HepG2 (cell line): ENCODE data around the gene EML2. TPM values are rescaled to one million over a fixed set of nuclear protein-coding genes. Genes with fewer than 3 reads are reported as not detected.
A peak's percentile ranks its signal among the peaks of the same experiment; 100 is the strongest.

ENCODE experiments used
- ATRX ChIP-seq: sonication (generic); formaldehyde crosslinking; IDR thresholded peaks from 2 replicates; pipeline ENCODE4 v1.4.0; 2020; ENCODE audit warnings: missing genetic modification reagents, borderline replicate concordance
- CBFB ChIP-seq: sonication (generic); formaldehyde crosslinking; IDR thresholded peaks from 2 replicates; pipeline ENCODE4 v1.4.0; 2020; ENCODE audit warnings: missing genetic modification reagents
- JARID2 ChIP-seq: sonication (generic); formaldehyde crosslinking; IDR thresholded peaks from 2 replicates; pipeline ENCODE4 v1.8.1; 2023; ENCODE audit warnings: missing genetic modification reagents, inconsistent platforms; ENCODE audit not compliant: insufficient replicate concordance
- KLF15 ChIP-seq: sonication (generic); formaldehyde crosslinking; IDR thresholded peaks from 2 replicates; pipeline ENCODE4 v1.8.1; 2023; ENCODE audit warnings: borderline replicate concordance, mild to moderate bottlenecking, inconsistent platforms, missing genetic modification reagents, mixed read lengths
- MEIS1 ChIP-seq: sonication (generic); formaldehyde crosslinking; IDR thresholded peaks from 2 replicates; pipeline ENCODE4 v1.9.0; 2021; ENCODE audit warnings: mild to moderate bottlenecking, missing genetic modification reagents, moderate library complexity, borderline replicate concordance
- PITX1 ChIP-seq: sonication (generic); formaldehyde crosslinking; IDR thresholded peaks from 2 replicates; pipeline ENCODE4 v1.5.1; 2020; ENCODE audit warnings: mild to moderate bottlenecking, missing genetic modification reagents
- PTBP1 ChIP-seq: fragments of 200-400 bp; formaldehyde crosslinking; IDR thresholded peaks from 2 replicates; pipeline ENCODE4 v1.6.1; 2018; ENCODE audit warnings: low read length, low read depth; ENCODE audit not compliant: poor library complexity, severe bottlenecking
- RARG ChIP-seq: sonication (generic); formaldehyde crosslinking; IDR thresholded peaks from 2 replicates; pipeline ENCODE4 v1.4.0; 2020; ENCODE audit warnings: low read depth, mild to moderate bottlenecking, missing genetic modification reagents
- RNF2 ChIP-seq: fragments of 450-650 bp; conservative IDR thresholded peaks from 2 replicates; pipeline ENCODE4 v1.6.1; 2016; ENCODE audit warnings: low read depth
- SMAD9 ChIP-seq: sonication (generic); formaldehyde crosslinking; IDR thresholded peaks from 2 replicates; pipeline ENCODE4 v1.5.1; 2020; ENCODE audit warnings: mild to moderate bottlenecking, missing genetic modification reagents
- TFDP1 ChIP-seq: IDR thresholded peaks from 2 replicates; pipeline ENCODE4 v1.6.1; 2016; ENCODE audit warnings: missing compliant biosample characterization, missing genetic modification reagents, borderline replicate concordance
- TMF1 ChIP-seq: sonication (generic); formaldehyde crosslinking; IDR thresholded peaks from 2 replicates; pipeline ENCODE4 v1.8.1; 2022; ENCODE audit warnings: low read depth, missing genetic modification reagents
- ZBTB38 ChIP-seq: sonication (generic); formaldehyde crosslinking; IDR thresholded peaks from 2 replicates; pipeline ENCODE4 v1.5.1; 2020; ENCODE audit warnings: mild to moderate bottlenecking, missing genetic modification reagents
- ZNF350 ChIP-seq: sonication (generic); formaldehyde crosslinking; IDR thresholded peaks from 2 replicates; pipeline ENCODE4 v1.4.0; 2020; ENCODE audit warnings: mild to moderate bottlenecking, low read depth, missing genetic modification reagents, borderline replicate concordance
- ZNF577 ChIP-seq: sonication (generic); formaldehyde crosslinking; IDR thresholded peaks from 2 replicates; pipeline ENCODE4 v1.4.0; 2020; ENCODE audit warnings: mild to moderate bottlenecking, low read depth, missing genetic modification reagents, borderline replicate concordance
- ZNF607 ChIP-seq: sonication (generic); formaldehyde crosslinking; IDR thresholded peaks from 2 replicates; pipeline ENCODE4 v1.5.1; 2020; ENCODE audit warnings: missing genetic modification reagents, mild to moderate bottlenecking, borderline replicate concordance
- ZNF709 ChIP-seq: sonication (generic); formaldehyde crosslinking; IDR thresholded peaks from 2 replicates; pipeline ENCODE4 v1.5.0; 2020; ENCODE audit warnings: mild to moderate bottlenecking, missing genetic modification reagents
- ZNF710 ChIP-seq: sonication (generic); formaldehyde crosslinking; IDR thresholded peaks from 2 replicates; pipeline ENCODE4 v1.5.0; 2020; ENCODE audit warnings: mild to moderate bottlenecking, missing genetic modification reagents, borderline replicate concordance
- polyA plus RNA-seq, 8 experiments: library from polyadenylated mRNA; depleted of rRNA in 3 of 8; stranded (reverse) in 7 of 8; unstranded in 1 of 8; fragments of >200 nt; fragmentation: Illumina TruSeq in 4 of 8; extraction: Trizol in 4 of 8; gene quantifications; 2 replicates each; pipeline versions ENCODE4 v1.2.1 to v1.2.3, GENCODE V29; 2011 to 2016; ENCODE audit warnings: low read depth in 4 of 8, missing spikeins in 1 of 8, mixed read lengths in 1 of 8; ENCODE audit not compliant: insufficient read depth in 1 of 8
- total RNA-seq, 5 experiments: library from RNA; depleted of rRNA; stranded (reverse); fragments of >200 nt; fragmentation: Illumina TruSeq; extraction: Trizol; gene quantifications; 2 replicates each; pipeline ENCODE4 v1.2.3, GENCODE V29; 2016; ENCODE audit warnings: low read depth in 1 of 5
- TF ChIP-seq, protein P1 (sequence below): sonication (generic); formaldehyde crosslinking; IDR thresholded peaks from 2 replicates; pipeline ENCODE4 v1.8.1; 2023; ENCODE audit warnings: mild to moderate bottlenecking, missing genetic modification reagents
- TF ChIP-seq, protein P2 (sequence below): sonication (generic); IDR thresholded peaks from 2 replicates; pipeline ENCODE4 v1.6.1; 2016; ENCODE audit warnings: low read depth, borderline replicate concordance
- TF ChIP-seq, protein P3 (sequence below): sonication (generic); formaldehyde crosslinking; IDR thresholded peaks from 2 replicates; pipeline ENCODE4 v1.8.0; 2023; ENCODE audit warnings: mild to moderate bottlenecking, missing genetic modification reagents

Gene EML2
- total and polyA plus RNA-seq, 2 of the 13 experiments (the other 11 are each of a cell fraction or from before 2014, with no cell fraction given), result 7.3 to 12.9 TPM

DNA sequence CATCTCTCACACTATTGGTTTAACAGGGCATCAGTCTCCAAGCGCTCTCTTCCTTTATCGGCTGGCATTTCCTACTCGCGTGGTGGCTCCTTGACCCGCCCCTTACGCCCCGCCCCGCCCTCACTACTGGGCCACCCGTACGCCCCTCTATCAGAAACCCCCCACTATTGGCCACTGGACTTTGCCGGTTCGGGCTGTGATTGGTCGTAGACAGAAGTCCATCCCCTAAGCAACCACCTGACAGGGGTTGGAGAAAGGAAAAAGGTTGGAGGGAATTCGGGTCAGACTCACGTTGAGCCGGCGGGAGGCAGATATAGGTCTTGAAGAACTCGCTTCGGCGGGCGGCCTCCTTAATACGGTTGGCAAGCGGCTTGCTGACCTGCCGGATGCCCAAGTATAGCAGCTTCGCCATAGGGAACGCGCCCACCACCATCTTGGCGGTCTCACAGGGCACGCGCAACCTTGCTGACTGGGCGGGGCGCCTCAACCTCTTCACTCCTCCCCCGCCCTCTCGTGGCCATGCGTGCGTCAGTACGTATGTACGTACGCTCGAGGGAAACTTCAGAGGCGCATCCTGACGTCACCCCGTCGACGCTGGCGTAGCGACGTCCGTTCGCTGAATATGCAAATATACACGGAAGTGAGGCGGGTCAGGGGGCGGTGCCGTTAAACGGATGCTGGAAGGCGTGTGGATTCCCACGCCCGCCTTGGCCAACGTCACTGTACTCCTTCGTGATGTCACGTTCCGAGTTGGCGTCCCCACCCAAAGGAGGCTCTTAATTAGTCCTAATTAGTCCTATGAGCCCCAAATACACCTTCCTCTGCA is 54.7 kb downstream of the EML2 start, which contains the start of gene OPA3 (continued):
- TF ChIP-seq TFDP1 (CRISPR knock-in tag) (no peak), RNF2 (peak; percentile 72), ZNF607 (CRISPR knock-in tag) (peak; percentile 63; the same call in 1 of the 2 replicates), SMAD9 (CRISPR knock-in tag) (0 out of 2 replicates have a peak, but pooled peaks have one; percentile 22), ZNF710 (CRISPR knock-in tag) (no peak), KLF15 (CRISPR knock-in tag) (no peak), RARG (no peak), TMF1 (CRISPR knock-in tag) (no peak; the same call in 1 of the 2 replicates), PITX1 (no peak), ATRX (CRISPR knock-in tag) (no peak), MEIS1 (peak; percentile 25; the same call in 1 of the 2 replicates), ZBTB38 (CRISPR knock-in tag) (peak; percentile 80; the same call in 1 of the 2 replicates), JARID2 (CRISPR knock-in tag) (no peak), ZNF350 (peak; percentile 45; the same call in 1 of the 2 replicates), PTBP1 (no peak), CBFB (CRISPR knock-in tag) (no peak), ZNF577 (CRISPR knock-in tag) (no peak), ZNF709 (CRISPR knock-in tag) (peak; percentile 47; the same call in 1 of the 2 replicates)
- TF ChIP-seq, protein P1, sequence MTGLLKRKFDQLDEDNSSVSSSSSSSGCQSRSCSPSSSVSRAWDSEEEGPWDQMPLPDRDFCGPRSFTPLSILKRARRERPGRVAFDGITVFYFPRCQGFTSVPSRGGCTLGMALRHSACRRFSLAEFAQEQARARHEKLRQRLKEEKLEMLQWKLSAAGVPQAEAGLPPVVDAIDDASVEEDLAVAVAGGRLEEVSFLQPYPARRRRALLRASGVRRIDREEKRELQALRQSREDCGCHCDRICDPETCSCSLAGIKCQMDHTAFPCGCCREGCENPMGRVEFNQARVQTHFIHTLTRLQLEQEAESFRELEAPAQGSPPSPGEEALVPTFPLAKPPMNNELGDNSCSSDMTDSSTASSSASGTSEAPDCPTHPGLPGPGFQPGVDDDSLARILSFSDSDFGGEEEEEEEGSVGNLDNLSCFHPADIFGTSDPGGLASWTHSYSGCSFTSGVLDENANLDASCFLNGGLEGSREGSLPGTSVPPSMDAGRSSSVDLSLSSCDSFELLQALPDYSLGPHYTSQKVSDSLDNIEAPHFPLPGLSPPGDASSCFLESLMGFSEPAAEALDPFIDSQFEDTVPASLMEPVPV, result peak; percentile 72; the same call in 1 of the 2 replicates
- TF ChIP-seq, protein P2, sequence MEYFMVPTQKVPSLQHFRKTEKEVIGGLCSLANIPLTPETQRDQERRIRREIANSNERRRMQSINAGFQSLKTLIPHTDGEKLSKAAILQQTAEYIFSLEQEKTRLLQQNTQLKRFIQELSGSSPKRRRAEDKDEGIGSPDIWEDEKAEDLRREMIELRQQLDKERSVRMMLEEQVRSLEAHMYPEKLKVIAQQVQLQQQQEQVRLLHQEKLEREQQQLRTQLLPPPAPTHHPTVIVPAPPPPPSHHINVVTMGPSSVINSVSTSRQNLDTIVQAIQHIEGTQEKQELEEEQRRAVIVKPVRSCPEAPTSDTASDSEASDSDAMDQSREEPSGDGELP, result peak; percentile 33; the same call in 1 of the 2 replicates
- TF ChIP-seq, protein P3, sequence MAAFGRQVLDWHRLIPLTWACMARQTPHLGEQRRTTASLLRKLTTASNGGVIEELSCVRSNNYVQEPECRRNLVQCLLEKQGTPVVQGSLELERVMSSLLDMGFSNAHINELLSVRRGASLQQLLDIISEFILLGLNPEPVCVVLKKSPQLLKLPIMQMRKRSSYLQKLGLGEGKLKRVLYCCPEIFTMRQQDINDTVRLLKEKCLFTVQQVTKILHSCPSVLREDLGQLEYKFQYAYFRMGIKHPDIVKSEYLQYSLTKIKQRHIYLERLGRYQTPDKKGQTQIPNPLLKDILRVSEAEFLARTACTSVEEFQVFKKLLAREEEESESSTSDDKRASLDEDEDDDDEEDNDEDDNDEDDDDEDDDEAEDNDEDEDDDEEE, result 0 out of 2 replicates have a peak, but pooled peaks have one; percentile 17
